ENCODE results near the gene GIGYF2. TPM values are rescaled to one million over a fixed set of nuclear protein-coding genes. Genes with fewer than 3 reads are reported as not detected.

GIGYF2 gene
- polyA plus RNA-seq, 1 donor (not counting 4 experiments of a cell fraction or from before 2014, with no cell fraction given), result 35.5 TPM

DNA sequence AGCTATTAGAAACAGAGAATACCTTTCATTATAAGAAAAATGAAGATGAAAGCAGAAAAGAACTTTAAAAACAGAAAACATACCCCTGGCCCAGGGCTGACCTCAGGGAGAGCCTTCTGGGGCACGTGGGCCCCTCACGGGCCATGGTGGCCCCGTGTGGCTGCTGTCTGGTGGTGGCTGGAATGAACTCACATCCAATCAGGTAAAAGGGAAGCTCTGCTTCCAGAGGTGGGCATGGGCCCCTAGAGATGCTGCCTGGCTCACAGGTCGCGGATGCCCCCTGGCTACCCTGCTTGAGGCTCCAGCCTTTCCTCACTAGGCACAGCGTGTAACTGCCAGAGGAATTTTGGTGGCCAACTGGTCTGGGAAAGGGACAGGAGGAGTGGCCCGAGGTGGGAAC lies 189.5 kb downstream of the GIGYF2 start:
- Histone ChIP-seq H2AFZ (ENCODE audit: control insufficient read depth, low read length) (no peak overlapping the region), H3K27ac (ENCODE audit: control insufficient read depth, insufficient read depth, low read length) (no peak overlapping the region), H4K20me1 (ENCODE audit: control insufficient read depth, extremely low read depth, insufficient read depth, low read length) (no peaks in the 10 kb centered on the region), H3K4me1 (ENCODE audit: control insufficient read depth, extremely low read depth, insufficient read depth, low read length) (peaks cover 5% of the 10 kb centered on the region), H3K9me3 (ENCODE audit: control insufficient read depth, low read depth, low read length) (no peaks in the 10 kb centered on the region), H3K9ac (ENCODE audit: control insufficient read depth, extremely low read depth, insufficient read depth, low read length) (no peak overlapping the region), H3K9me1 (ENCODE audit: control insufficient read depth, extremely low read depth, insufficient read depth, low read length) (no peaks in the 10 kb centered on the region), H3K4me2 (ENCODE audit: control insufficient read depth, extremely low read depth, insufficient read depth, low read depth, low read length) (no peak overlapping the region), H3K27me3 (ENCODE audit: control insufficient read depth, extremely low read depth, insufficient read depth, low read length) (peaks cover 5% of the 10 kb centered on the region), H3K79me2 (ENCODE audit: control insufficient read depth, insufficient read depth, low read length) (no peaks in the 10 kb centered on the region), H3K4me3 (ENCODE audit: control insufficient read depth in 2 of 3, extremely low read depth in 1 of 3, insufficient read depth in 2 of 3, low read depth in 1 of 3, low read length in 3 of 3) (no peak overlapping the region), H3K36me3 (ENCODE audit: control insufficient read depth in 2 of 2, extremely low read depth in 1 of 2, insufficient read depth in 2 of 2, low read length in 2 of 2) (no peaks in the 10 kb centered on the region)
- TF ChIP-seq, protein P1, sequence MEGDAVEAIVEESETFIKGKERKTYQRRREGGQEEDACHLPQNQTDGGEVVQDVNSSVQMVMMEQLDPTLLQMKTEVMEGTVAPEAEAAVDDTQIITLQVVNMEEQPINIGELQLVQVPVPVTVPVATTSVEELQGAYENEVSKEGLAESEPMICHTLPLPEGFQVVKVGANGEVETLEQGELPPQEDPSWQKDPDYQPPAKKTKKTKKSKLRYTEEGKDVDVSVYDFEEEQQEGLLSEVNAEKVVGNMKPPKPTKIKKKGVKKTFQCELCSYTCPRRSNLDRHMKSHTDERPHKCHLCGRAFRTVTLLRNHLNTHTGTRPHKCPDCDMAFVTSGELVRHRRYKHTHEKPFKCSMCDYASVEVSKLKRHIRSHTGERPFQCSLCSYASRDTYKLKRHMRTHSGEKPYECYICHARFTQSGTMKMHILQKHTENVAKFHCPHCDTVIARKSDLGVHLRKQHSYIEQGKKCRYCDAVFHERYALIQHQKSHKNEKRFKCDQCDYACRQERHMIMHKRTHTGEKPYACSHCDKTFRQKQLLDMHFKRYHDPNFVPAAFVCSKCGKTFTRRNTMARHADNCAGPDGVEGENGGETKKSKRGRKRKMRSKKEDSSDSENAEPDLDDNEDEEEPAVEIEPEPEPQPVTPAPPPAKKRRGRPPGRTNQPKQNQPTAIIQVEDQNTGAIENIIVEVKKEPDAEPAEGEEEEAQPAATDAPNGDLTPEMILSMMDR (optimal IDR thresholded peaks at IDR 0.05 in 1 of 3, IDR thresholded peaks at IDR 0.05 in 1 of 3, conservative IDR thresholded peaks at IDR 0.05 in 1 of 3; ENCODE audit: extremely low read depth in 1 of 3, insufficient read depth in 2 of 3, low read length in 3 of 3), result no peak
- no peak for TF ChIP-seq EZH2 (IDR thresholded peaks at IDR 0.05; ENCODE audit: low read length)
- no peak for DNase-seq (ENCODE audit: low read depth, low spot score)
- dilution Hi-C loops (cut with MboI; ENCODE audit: extremely low pct_ligation_motif_present, low sequenced_read_pairs), result no loop called here
- FAIRE-seq, result no peak

DNA sequence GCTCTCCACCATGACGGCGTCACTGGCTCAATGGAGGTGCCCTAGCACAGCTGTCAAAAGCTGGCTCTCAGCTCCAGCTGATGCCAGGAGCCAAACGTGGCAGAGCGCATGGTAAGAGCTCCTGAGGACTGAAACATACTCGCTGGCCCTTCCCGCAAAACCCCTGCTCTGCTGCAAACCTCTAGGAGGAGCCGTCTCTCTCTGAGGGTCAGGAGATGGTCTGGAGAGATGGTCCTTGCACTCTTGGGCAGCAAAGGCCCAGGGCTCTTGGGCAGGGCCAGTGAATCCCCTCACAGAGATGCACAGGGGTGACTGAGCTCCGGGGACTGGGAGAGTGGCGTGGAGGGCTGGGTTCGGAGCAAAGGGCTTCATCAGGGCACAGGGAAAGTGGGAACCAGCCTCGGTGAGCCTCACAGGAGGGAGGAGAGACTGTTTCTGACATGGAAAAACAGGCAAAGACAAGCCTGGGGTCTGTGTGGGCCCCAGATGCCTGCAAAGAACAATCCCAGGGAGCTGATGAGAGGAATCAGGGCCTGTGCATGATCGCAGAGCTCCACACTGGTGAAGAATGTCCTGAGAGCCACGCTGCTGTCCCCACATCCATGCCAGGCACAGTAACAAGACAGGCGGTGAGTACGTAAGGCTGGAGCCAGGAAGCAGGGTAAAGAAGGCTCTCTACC lies 190.2 kb downstream of the GIGYF2 start:
- Histone ChIP-seq H3K9me1 (ENCODE audit: control insufficient read depth, extremely low read depth, insufficient read depth, low read length) (no peaks in the 10 kb centered on the region), H3K9me3 (ENCODE audit: control insufficient read depth, low read depth, low read length) (no peaks in the 10 kb centered on the region), H2AFZ (ENCODE audit: control insufficient read depth, low read length) (no peak overlapping the region), H3K79me2 (ENCODE audit: control insufficient read depth, insufficient read depth, low read length) (no peaks in the 10 kb centered on the region), H3K27me3 (ENCODE audit: control insufficient read depth, extremely low read depth, insufficient read depth, low read length) (peaks cover 5% of the 10 kb centered on the region), H4K20me1 (ENCODE audit: control insufficient read depth, extremely low read depth, insufficient read depth, low read length) (no peaks in the 10 kb centered on the region), H3K4me2 (ENCODE audit: control insufficient read depth, extremely low read depth, insufficient read depth, low read depth, low read length) (no peak overlapping the region), H3K27ac (ENCODE audit: control insufficient read depth, insufficient read depth, low read length) (no peak overlapping the region), H3K36me3 (ENCODE audit: control insufficient read depth in 2 of 2, extremely low read depth in 1 of 2, insufficient read depth in 2 of 2, low read length in 2 of 2) (no peaks in the 10 kb centered on the region), H3K9ac (ENCODE audit: control insufficient read depth, extremely low read depth, insufficient read depth, low read length) (no peak overlapping the region), H3K4me3 (ENCODE audit: control insufficient read depth in 2 of 3, extremely low read depth in 1 of 3, insufficient read depth in 2 of 3, low read depth in 1 of 3, low read length in 3 of 3) (no peak overlapping the region), H3K4me1 (ENCODE audit: control insufficient read depth, extremely low read depth, insufficient read depth, low read length) (peaks cover 5% of the 10 kb centered on the region)
- FAIRE-seq (no peak), DNase-seq (ENCODE audit: low read depth, low spot score) (no peak)
- TF ChIP-seq EZH2 (IDR thresholded peaks at IDR 0.05; ENCODE audit: low read length), result no peak
- TF ChIP-seq, protein P1 (optimal IDR thresholded peaks at IDR 0.05 in 1 of 3, IDR thresholded peaks at IDR 0.05 in 1 of 3, conservative IDR thresholded peaks at IDR 0.05 in 1 of 3; ENCODE audit: extremely low read depth in 1 of 3, insufficient read depth in 2 of 3, low read length in 3 of 3), result peak in 1 of 3 experiments; percentile 31
- dilution Hi-C loops (cut with MboI; ENCODE audit: extremely low pct_ligation_motif_present, low sequenced_read_pairs), result no loop called here
